RWPE1 (cell line): ENCODE data around the gene GORAB.

Experiments used
- CTCF ChIA-PET: fragments of 350-600 bp; sonication (Branson Sonifier 250); formaldehyde crosslinking; extraction: SDS; loops from one replicate; lab custom pipeline; 2021; lab: Yijun Ruan, JAX
- POLR2A ChIA-PET: fragments of 400-600 bp; formaldehyde crosslinking; extraction: SDS; loops from one replicate; lab custom pipeline; 2020; ENCODE audit warnings: antibody characterized with exemption; ENCODE audit not compliant: low non-redundant PET; lab: Yijun Ruan, JAX
- DNase-seq: peaks from one replicate; pipeline ENCODE4 v3.0.0; 2012; ENCODE audit warnings: low spot score
- H3K27ac ChIP-seq: fragments of 450-650 bp; 2 replicates; pipeline ENCODE4 v1.5.1; 2017
- CTCF ChIP-seq: fragments of 450-650 bp; conservative IDR thresholded peaks from 2 replicates; pipeline ENCODE4 v1.5.1; 2017; ENCODE audit warnings: low read depth, mild to moderate bottlenecking

GORAB gene

GRCh38 chr1:170560681-170561285, 28.8 kb downstream of the GORAB start:
- TF ChIP-seq CTCF: no peak
- POLR2A ChIA-PET: no interaction called here
- H3K27ac ChIP-seq: no peak overlapping the region
- no peak for DNase-seq
- CTCF ChIA-PET: no interaction called here

GRCh38 chr1:170562646-170563338, 30.8 kb downstream of the GORAB start:
- POLR2A ChIA-PET: no interaction called here
- peak; percentile 90 for DNase-seq
- TF ChIP-seq CTCF: no peak
- H3K27ac ChIP-seq: peak overlapping the region; percentile 90
- CTCF ChIA-PET: interaction anchor here (0.5 to 1.2 kb wide), 3 partner anchors 102 to 381 kb away, joined by 4 to 5 read pairs (median 4); no protein-coding TSS in a partner anchor

GRCh38 chr1:170567214-170567613, 35.2 kb downstream of the GORAB start:
- no peak for DNase-seq
- ChIA-PET POLR2A (no interaction called here), CTCF (interaction anchor here (0.7 kb wide), 1 partner anchor 153 kb away, joined by 3 read pairs; no protein-coding TSS in a partner anchor)
- no peak overlapping the region for H3K27ac ChIP-seq
- no peak for TF ChIP-seq CTCF

GRCh38 chr1:170568197-170568596, 36.2 kb downstream of the GORAB start:
- DNase-seq: no peak
- no peak for TF ChIP-seq CTCF
- no peak overlapping the region for H3K27ac ChIP-seq
- CTCF ChIA-PET: no interaction called here
- POLR2A ChIA-PET: no interaction called here

GRCh38 chr1:170576980-170577379, 45.0 kb downstream of the GORAB start:
- no peak for TF ChIP-seq CTCF
- no peak for DNase-seq
- POLR2A ChIA-PET: no interaction called here
- H3K27ac ChIP-seq: no peak overlapping the region
- CTCF ChIA-PET: no interaction called here

- no peak for DNase-seq
- TF ChIP-seq CTCF: no peak
- CTCF ChIA-PET: no interaction called here
- POLR2A ChIA-PET: no interaction called here
- no peak overlapping the region for H3K27ac ChIP-seq
Measured at GRCh38 chr1:170578359-170578758, 46.4 kb downstream of the GORAB start.
